GM12878 (cell line): ENCODE measurements around the gene REEP3. TPM values are rescaled to one million over a fixed set of nuclear protein-coding genes. Genes with fewer than 3 reads are reported as not detected.

Source experiments
- ATAC-seq: fragments of 200-7000 bp; cut with Tn5 transposase; 3 replicates; pipeline ENCODE4 v1.9.1; 2020; ENCODE audit warnings: mild to moderate bottlenecking, moderate library complexity
- BruUV-seq: library from RNA; stranded (reverse); fragments of 400-500 nt; replicated peaks from 2 replicates; lab custom pipeline; 2021; lab: Mats Ljungman, UMichigan
- CTCF ChIA-PET: fragments of 300-600 bp; sonication (Branson Sonifier 250); formaldehyde crosslinking; extraction: SDS; loops from one replicate; lab custom pipeline; 2021; ENCODE audit warnings: inconsistent platforms; lab: Yijun Ruan, JAX
- POLR2A ChIA-PET: fragments of 350-600 bp; formaldehyde crosslinking; extraction: SDS; loops from one replicate; lab custom pipeline; 2021; ENCODE audit warnings: inconsistent platforms; lab: Charles Lee
- RAD21 ChIA-PET: fragments of 300-600 bp; sonication (Branson Sonifier 250); formaldehyde crosslinking; loops from one replicate; lab custom pipeline; 2023; ENCODE audit warnings: antibody characterized with exemption; ENCODE audit not compliant: unreplicated experiment; lab: Charles Lee
- SMC1A ChIA-PET: fragments of 300-600 bp; sonication (Branson Sonifier 250); formaldehyde crosslinking; loops from one replicate; lab custom pipeline; 2023; ENCODE audit not compliant: unreplicated experiment, uncharacterized antibody; lab: Charles Lee
- DNase-seq: peaks from one replicate; pipeline ENCODE4 v3.0.0-alpha.2; 2011; ENCODE audit warnings: low read depth, low spot score
- FAIRE-seq: peaks from 3 replicates; lab custom pipeline; 2011; peaks lifted over from hg19 to GRCh38; lab: Jason Lieb, UNC
- H2AFZ ChIP-seq: 2 replicates; pipeline ENCODE4 v1.6.0; 2011; ENCODE audit warnings: low read depth, low read length, control low read depth; ENCODE audit not compliant: control insufficient read depth
- H3K27ac ChIP-seq: 2 replicates; pipeline ENCODE4 v1.5.1; 2011; ENCODE audit warnings: control low read depth; ENCODE audit not compliant: control insufficient read depth, insufficient read depth
- H3K27me3 ChIP-seq, 2 experiments: replicated peaks in 1 of 2; 2 replicates each; pipeline versions ENCODE4 v1.6.0 to v1.6.1; 2011; ENCODE audit warnings: low read length in 1 of 2; ENCODE audit not compliant: control insufficient read depth in 2 of 2, insufficient read depth in 2 of 2
- H3K36me3 ChIP-seq, 2 experiments: 2 replicates each; pipeline ENCODE4 v1.5.1; 2011; ENCODE audit warnings: low read length in 1 of 2; ENCODE audit not compliant: control insufficient read depth in 2 of 2, insufficient read depth in 2 of 2
- H3K4me1 ChIP-seq: 2 replicates; pipeline ENCODE4 v1.6.1; 2011; ENCODE audit warnings: mild to moderate bottlenecking, low read length, moderate library complexity, mixed read lengths; ENCODE audit not compliant: control insufficient read depth, insufficient read depth
- H3K4me2 ChIP-seq: 2 replicates; pipeline ENCODE4 v1.6.0; 2011; ENCODE audit warnings: control low read depth; ENCODE audit not compliant: control insufficient read depth, insufficient read depth
- H3K4me3 ChIP-seq: fragments of 200-600 bp; sonication (generic); 2 replicates; pipeline ENCODE4 v1.5.1; 2016
- H3K79me2 ChIP-seq: 2 replicates; pipeline ENCODE4 v1.6.0; 2011; ENCODE audit warnings: low read length; ENCODE audit not compliant: control insufficient read depth, insufficient read depth
- H3K9ac ChIP-seq: 2 replicates; pipeline ENCODE4 v1.8.0; 2011; ENCODE audit warnings: low read length, control low read depth, mixed read lengths; ENCODE audit not compliant: control insufficient read depth, insufficient read depth
- H3K9me3 ChIP-seq: replicated peaks from 3 replicates; pipeline ENCODE4 v1.5.1; 2011; ENCODE audit warnings: mild to moderate bottlenecking, low read length; ENCODE audit not compliant: control insufficient read depth, insufficient read depth
- H4K20me1 ChIP-seq: 2 replicates; pipeline ENCODE4 v1.6.0; 2011; ENCODE audit not compliant: control insufficient read depth, insufficient read depth
- BRCA1 ChIP-seq: IDR thresholded peaks from 2 replicates; pipeline ENCODE4 v1.6.1; 2011; ENCODE audit warnings: low read depth, low read length, improper control_type of control experiment
- CBX5 ChIP-seq: sonication (generic); IDR thresholded peaks from 2 replicates; pipeline ENCODE4 v1.6.1; 2016; ENCODE audit warnings: low read depth, moderate library complexity, mild to moderate bottlenecking, inconsistent platforms
- CEBPB ChIP-seq, 2 experiments: fragments of 150-350 bp in 1 of 2; IDR thresholded peaks; 2 replicates each; pipeline ENCODE4 v1.6.1; 2012 to 2014; ENCODE audit warnings: low read depth in 2 of 2, low read length in 2 of 2, borderline replicate concordance in 1 of 2, inconsistent platforms in 1 of 2
- CHD4 ChIP-seq: fragments of 200-600 bp; sonication (generic); IDR thresholded peaks from 2 replicates; pipeline ENCODE4 v1.6.1; 2016; ENCODE audit warnings: mild to moderate bottlenecking
- E4F1 ChIP-seq: fragments of 450-650 bp; IDR thresholded peaks from 2 replicates; pipeline ENCODE4 v1.6.1; 2018; ENCODE audit warnings: borderline replicate concordance, mild to moderate bottlenecking; ENCODE audit not compliant: partially characterized antibody
- NRF1 ChIP-seq: conservative IDR thresholded peaks from 2 replicates; pipeline ENCODE4 v1.6.1; 2011; ENCODE audit warnings: mild to moderate bottlenecking, low read depth, low read length, improper control_type of control experiment
- PKNOX1 ChIP-seq: fragments of 450-650 bp; IDR thresholded peaks from 2 replicates; pipeline ENCODE4 v1.6.1; 2016; ENCODE audit warnings: mild to moderate bottlenecking
- POLR2AphosphoS2 ChIP-seq: IDR thresholded peaks from 2 replicates; pipeline ENCODE4 v1.6.1; 2011; ENCODE audit warnings: low read depth, mild to moderate bottlenecking, low read length, improper control_type of control experiment, moderate library complexity
- SREBF1 ChIP-seq: IDR thresholded peaks from 2 replicates; pipeline ENCODE4 v1.6.1; 2012; ENCODE audit warnings: mild to moderate bottlenecking, low read length
- ZNF207 ChIP-seq: fragments of 450-650 bp; IDR thresholded peaks from 2 replicates; pipeline ENCODE4 v1.6.1; 2014; ENCODE audit warnings: antibody characterized with exemption, mild to moderate bottlenecking, borderline replicate concordance
- WGBS: methylation state at CpG from one replicate; pipeline ENCODE4 v1.1.6; 2016; ENCODE audit warnings: low lambda C conversion rate; ENCODE audit not compliant: insufficient replicate concordance, insufficient coverage; ENCODE audit errors: missing lambda C conversion rate; 5-methylcytosine and 5-hydroxymethylcytosine counted together
- in situ Hi-C: fragments of 300-500 bp; cut with MboI; formaldehyde crosslinking; loops from 9 replicates; pipeline ENCODE4 v1.14.3; 2018; ENCODE audit warnings: mixed read lengths
- intact Hi-C: fragments of 100-400 bp; cut with micrococcal nuclease; formaldehyde crosslinking; loops from one replicate; pipeline ENCODE4 v1.14.2; 2022; ENCODE audit not compliant: unreplicated experiment
- polyA plus RNA-seq, 11 experiments: library from polyadenylated mRNA; depleted of rRNA in 4 of 11; unstranded in 6 of 11; stranded (reverse) in 5 of 11; fragments of >200 nt; fragmentation: Nextera tagmentation in 4 of 11; fragmentation: Illumina TruSeq in 1 of 11; extraction: Ambion mirVana in 4 of 11; extraction: Trizol in 1 of 11; gene quantifications; 1 replicate in 1 of 11; 2 replicates in 10 of 11; pipeline versions ENCODE4 v1.2.1 to v1.2.3, GENCODE V29; 2011 to 2016; ENCODE audit warnings: inconsistent platforms in 2 of 11, missing spikeins in 2 of 11, low read depth in 1 of 11
- total RNA-seq, 4 experiments: library from RNA; depleted of rRNA in 3 of 4; stranded (reverse); fragments of >200 nt in 3 of 4; fragmentation: Illumina TruSeq in 1 of 4; extraction: Trizol in 1 of 4; gene quantifications; 2 replicates each; pipeline versions ENCODE4 v1.2.1 to v1.2.3, GENCODE V29; 2013 to 2021
- TF ChIP-seq, protein P1 (sequence below): fragments of 450-650 bp; IDR thresholded peaks from 2 replicates; pipeline ENCODE4 v1.6.1; 2017; ENCODE audit warnings: borderline replicate concordance

Gene REEP3
- total and polyA plus RNA-seq, 10 of the 15 experiments (the other 5 are each of a cell fraction or from before 2014, with no cell fraction given): 4.9 to 25.9 (median 16.2) TPM

- RAD21 ChIA-PET: no interaction called here
- 73% methylated on average over 5 of the region's 5 CpGs for WGBS
- intact Hi-C loops (no loop called here), in situ Hi-C loops (no loop called here)
- no peak for TF ChIP-seq POLR2AphosphoS2
- TF ChIP-seq PKNOX1: no peak
- no peaks in the 10 kb centered on the region for H3K4me1 ChIP-seq
- DNase-seq (no peak), ATAC-seq (no peak), FAIRE-seq (no peak)
- no TSS peak for BruUV-seq
- no peaks in the 10 kb centered on the region for H3K79me2 ChIP-seq
- H2AFZ ChIP-seq: no peak overlapping the region
- H3K9me3 ChIP-seq: no peaks in the 10 kb centered on the region
- H3K36me3 ChIP-seq: no peaks in the 10 kb centered on the region
- SMC1A ChIA-PET: interaction anchor here (0.9 to 1.3 kb wide), 2 partner anchors 14 to 85 kb away, joined by 3 to 4 read pairs; no protein-coding TSS in a partner anchor
- no peak overlapping the region for H3K4me3 ChIP-seq
- no peak overlapping the region for H3K9ac ChIP-seq
- CTCF ChIA-PET: interaction anchor here (0.6 to 1.4 kb wide), 3 partner anchors 9 to 327 kb away, joined by 3 to 4 read pairs (median 4); no protein-coding TSS in a partner anchor
- H3K27ac ChIP-seq: no peak overlapping the region
- POLR2A ChIA-PET: no interaction called here
- no peaks in the 10 kb centered on the region for H4K20me1 ChIP-seq
- no peaks in the 10 kb centered on the region for H3K27me3 ChIP-seq
- no peak overlapping the region for H3K4me2 ChIP-seq
These were observed 21.8 kb downstream of the REEP3 start for GRCh38 chr10:63542835-63543575.

GRCh38 chr10:63543576-63543962 is 22.4 kb downstream of the REEP3 start:
- Histone ChIP-seq H4K20me1 (no peaks in the 10 kb centered on the region), H3K9me3 (no peaks in the 10 kb centered on the region), H3K9ac (no peak overlapping the region), H3K27ac (no peak overlapping the region), H3K4me2 (no peak overlapping the region), H3K4me1 (no peaks in the 10 kb centered on the region), H3K79me2 (no peaks in the 10 kb centered on the region), H2AFZ (no peak overlapping the region), H3K27me3 (no peaks in the 10 kb centered on the region), H3K4me3 (no peak overlapping the region), H3K36me3 (no peaks in the 10 kb centered on the region)
- CTCF ChIA-PET: no interaction called here
- WGBS: 57% methylated on average over 7 of the region's 7 CpGs
- no peak for DNase-seq
- no TSS peak for BruUV-seq
- intact Hi-C loops (no loop called here), in situ Hi-C loops (no loop called here)
- FAIRE-seq: peak; percentile 54
- SMC1A ChIA-PET: no interaction called here
- POLR2A ChIA-PET: no interaction called here
- ATAC-seq: no peak
- RAD21 ChIA-PET: no interaction called here
- no peak for TF ChIP-seq ZNF207
- TF ChIP-seq BRCA1: no peak
- TF ChIP-seq, protein P1, sequence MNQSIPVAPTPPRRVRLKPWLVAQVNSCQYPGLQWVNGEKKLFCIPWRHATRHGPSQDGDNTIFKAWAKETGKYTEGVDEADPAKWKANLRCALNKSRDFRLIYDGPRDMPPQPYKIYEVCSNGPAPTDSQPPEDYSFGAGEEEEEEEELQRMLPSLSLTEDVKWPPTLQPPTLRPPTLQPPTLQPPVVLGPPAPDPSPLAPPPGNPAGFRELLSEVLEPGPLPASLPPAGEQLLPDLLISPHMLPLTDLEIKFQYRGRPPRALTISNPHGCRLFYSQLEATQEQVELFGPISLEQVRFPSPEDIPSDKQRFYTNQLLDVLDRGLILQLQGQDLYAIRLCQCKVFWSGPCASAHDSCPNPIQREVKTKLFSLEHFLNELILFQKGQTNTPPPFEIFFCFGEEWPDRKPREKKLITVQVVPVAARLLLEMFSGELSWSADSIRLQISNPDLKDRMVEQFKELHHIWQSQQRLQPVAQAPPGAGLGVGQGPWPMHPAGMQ: no peak
- TF ChIP-seq NRF1: no peak
- TF ChIP-seq E4F1: no peak
- TF ChIP-seq CEBPB (IDR thresholded peaks at IDR 0.05; ENCODE audit: borderline replicate concordance in 1 of 2, low read depth in 2 of 2, low read length in 2 of 2): no peak
- TF ChIP-seq CHD4: no peak
- no peak for TF ChIP-seq CBX5
- TF ChIP-seq SREBF1: no peak
